ENCODE measurements around the gene MPO.

GRCh38 chr17:58305626-58306025, 24.9 kb upstream of the MPO start:
- TF ChIP-seq EZH2phosphoT487 (IDR thresholded peaks at IDR 0.05; ENCODE audit: insufficient read depth, low read depth) (no peak), EZH2 (IDR thresholded peaks at IDR 0.05; ENCODE audit: insufficient read depth, poor library complexity, severe bottlenecking) (no peak)

Measured in GM23248 (cell line).